HEK293 (cell line): ENCODE results near the gene INPP5A.

Experiments
- CTCF ChIA-PET: fragments of 350-600 bp; formaldehyde crosslinking; extraction: SDS; loops from one replicate; lab custom pipeline; 2021; ENCODE audit warnings: antibody characterized with exemption; lab: Yijun Ruan, JAX
- POLR2A ChIA-PET: fragments of 300-600 bp; formaldehyde crosslinking; extraction: SDS; loops from one replicate; lab custom pipeline; 2020; ENCODE audit warnings: antibody characterized with exemption, inconsistent platforms; lab: Yijun Ruan, JAX
- H3K27ac ChIP-seq: fragments of 200-500 bp; sonication (Bioruptor generic); 2 replicates; pipeline ENCODE4 v1.5.1; 2014; ENCODE audit warnings: low read depth, low read length, control low read depth, inconsistent platforms; ENCODE audit errors: extremely low read depth
- H3K36me3 ChIP-seq, 2 experiments: fragments of 200-500 bp in 1 of 2; sonication (Bioruptor generic) in 1 of 2; 1 replicate in 1 of 2; 2 replicates in 1 of 2; pipeline ENCODE4 v1.5.1; 2014 to 2017; ENCODE audit warnings: inconsistent platforms in 2 of 2, low read length in 2 of 2; ENCODE audit not compliant: control insufficient read depth in 2 of 2, insufficient read depth in 1 of 2
- H3K4me1 ChIP-seq: fragments of 200-500 bp; sonication (Bioruptor generic); 2 replicates; pipeline ENCODE4 v1.5.1; 2014; ENCODE audit warnings: mild to moderate bottlenecking, low read length, inconsistent platforms; ENCODE audit not compliant: control insufficient read depth, insufficient read depth
- H3K4me3 ChIP-seq: 2 replicates; pipeline ENCODE4 v1.5.1; 2011; ENCODE audit warnings: low read depth, mild to moderate bottlenecking, control low read depth, low read length, moderate library complexity
- H3K9me3 ChIP-seq: fragments of 200-500 bp; sonication (Bioruptor generic); 2 replicates; pipeline ENCODE4 v1.5.1; 2014; ENCODE audit warnings: low read depth, low read length, inconsistent platforms; ENCODE audit not compliant: control insufficient read depth, insufficient read depth
- BCL11A ChIP-seq: fragments of 450-650 bp; formaldehyde crosslinking; IDR thresholded peaks from 2 replicates; pipeline ENCODE4 v1.5.1; 2016; ENCODE audit warnings: low read depth, missing biosample characterization, missing genetic modification characterization
- FEZF1 ChIP-seq: fragments of 450-650 bp; formaldehyde crosslinking; IDR thresholded peaks from 2 replicates; pipeline ENCODE4 v1.5.1; 2016; ENCODE audit warnings: missing biosample characterization, missing genetic modification characterization
- GLIS1 ChIP-seq: fragments of 450-650 bp; formaldehyde crosslinking; IDR thresholded peaks from 2 replicates; pipeline ENCODE4 v1.5.1; 2016; ENCODE audit warnings: missing biosample characterization, missing genetic modification characterization
- HOXA7 ChIP-seq: sonication (generic); formaldehyde crosslinking; IDR thresholded peaks from 2 replicates; pipeline ENCODE4 v1.8.1; 2022; ENCODE audit warnings: missing genetic modification reagents, borderline replicate concordance
- KLF7 ChIP-seq: fragments of 450-650 bp; formaldehyde crosslinking; IDR thresholded peaks from 2 replicates; pipeline ENCODE4 v1.5.1; 2016; ENCODE audit warnings: missing biosample characterization, missing genetic modification characterization, borderline replicate concordance
- PRDM10 ChIP-seq: fragments of 450-650 bp; formaldehyde crosslinking; IDR thresholded peaks from 2 replicates; pipeline ENCODE4 v1.5.1; 2016; ENCODE audit warnings: missing biosample characterization, missing genetic modification characterization
- PRDM6 ChIP-seq: fragments of 450-650 bp; formaldehyde crosslinking; IDR thresholded peaks from 2 replicates; pipeline ENCODE4 v1.5.1; 2017; ENCODE audit warnings: missing biosample characterization, missing genetic modification characterization
- SP3 ChIP-seq: fragments of 450-650 bp; formaldehyde crosslinking; IDR thresholded peaks from 2 replicates; pipeline ENCODE4 v1.5.1; 2016; ENCODE audit warnings: missing biosample characterization, missing genetic modification characterization
- ZFP69B ChIP-seq: fragments of 450-650 bp; formaldehyde crosslinking; IDR thresholded peaks from 2 replicates; pipeline ENCODE4 v1.5.1; 2016; ENCODE audit warnings: missing biosample characterization, missing genetic modification characterization
- ZNF112 ChIP-seq: fragments of 450-650 bp; formaldehyde crosslinking; IDR thresholded peaks from 2 replicates; pipeline ENCODE4 v1.5.0; 2017; ENCODE audit warnings: missing biosample characterization, missing genetic modification characterization
- ZNF23 ChIP-seq: fragments of 450-650 bp; formaldehyde crosslinking; IDR thresholded peaks from 2 replicates; pipeline ENCODE4 v1.5.1; 2016; ENCODE audit warnings: missing biosample characterization, missing genetic modification characterization, borderline replicate concordance
- ZNF292 ChIP-seq: fragments of 450-650 bp; formaldehyde crosslinking; IDR thresholded peaks from 2 replicates; pipeline ENCODE4 v1.5.1; 2016; ENCODE audit warnings: low read depth, missing biosample characterization, missing genetic modification characterization, borderline replicate concordance
- ZNF416 ChIP-seq: fragments of 450-650 bp; formaldehyde crosslinking; IDR thresholded peaks from 2 replicates; pipeline ENCODE4 v1.5.1; 2016; ENCODE audit warnings: missing biosample characterization, missing genetic modification characterization
- ZNF544 ChIP-seq: fragments of 450-650 bp; formaldehyde crosslinking; IDR thresholded peaks from 2 replicates; pipeline ENCODE4 v1.5.0; 2017; ENCODE audit warnings: missing biosample characterization, missing genetic modification characterization
- ZNF600 ChIP-seq: fragments of 450-650 bp; formaldehyde crosslinking; IDR thresholded peaks from 2 replicates; pipeline ENCODE4 v1.5.1; 2016; ENCODE audit warnings: missing biosample characterization, missing genetic modification characterization
- ZNF610 ChIP-seq: fragments of 450-650 bp; formaldehyde crosslinking; IDR thresholded peaks from 2 replicates; pipeline ENCODE4 v1.5.1; 2016; ENCODE audit warnings: missing biosample characterization, missing genetic modification characterization, borderline replicate concordance
- ZNF621 ChIP-seq: fragments of 450-650 bp; formaldehyde crosslinking; IDR thresholded peaks from 2 replicates; pipeline ENCODE4 v1.5.1; 2017; ENCODE audit warnings: missing biosample characterization, missing genetic modification characterization
- ZSCAN16 ChIP-seq: fragments of 450-650 bp; formaldehyde crosslinking; IDR thresholded peaks from 2 replicates; pipeline ENCODE4 v1.5.1; 2016; ENCODE audit warnings: missing biosample characterization, missing genetic modification characterization
- TF ChIP-seq, protein P1 (sequence below): fragments of 450-650 bp; formaldehyde crosslinking; IDR thresholded peaks from 2 replicates; pipeline ENCODE4 v1.5.1; 2016; ENCODE audit warnings: missing biosample characterization, missing genetic modification characterization, low read depth
- TF ChIP-seq, protein P2 (sequence below): fragments of 450-650 bp; formaldehyde crosslinking; conservative IDR thresholded peaks from 2 replicates; pipeline ENCODE4 v1.5.1; 2016; ENCODE audit warnings: low read depth, missing biosample characterization, missing genetic modification characterization

Gene INPP5A

GRCh38 chr10:132521466-132522102 is 16.0 kb upstream of the INPP5A start:
- POLR2A ChIA-PET = interaction anchor here (0.7 to 2.1 kb wide), 2 partner anchors 11 to 852 kb away, joined by 3 to 7 read pairs; no protein-coding TSS in a partner anchor
- Histone ChIP-seq H3K9me3 (no peaks in the 10 kb centered on the region), H3K4me1 (peaks cover 10% of the 10 kb centered on the region), H3K36me3 (no peaks in the 10 kb centered on the region), H3K27ac (no peak overlapping the region), H3K4me3 (no peak overlapping the region)
- CTCF ChIA-PET = interaction anchor here (0.5 to 1.5 kb wide), 3 partner anchors 11 to 350 kb away, joined by 3 to 4 read pairs (median 3); no protein-coding TSS in a partner anchor
- TF ChIP-seq ZNF610 (tag by site-specific recombination) = no peak
- TF ChIP-seq ZNF621 (tag by site-specific recombination) = no peak
- TF ChIP-seq ZNF23 = no peak
- TF ChIP-seq BCL11A = no peak
- peak; percentile 59; the same call in 1 of the 2 replicates for TF ChIP-seq GLIS1 (tag by site-specific recombination)
- no peak for TF ChIP-seq ZNF112 (tag by site-specific recombination)
- TF ChIP-seq, protein P1, sequence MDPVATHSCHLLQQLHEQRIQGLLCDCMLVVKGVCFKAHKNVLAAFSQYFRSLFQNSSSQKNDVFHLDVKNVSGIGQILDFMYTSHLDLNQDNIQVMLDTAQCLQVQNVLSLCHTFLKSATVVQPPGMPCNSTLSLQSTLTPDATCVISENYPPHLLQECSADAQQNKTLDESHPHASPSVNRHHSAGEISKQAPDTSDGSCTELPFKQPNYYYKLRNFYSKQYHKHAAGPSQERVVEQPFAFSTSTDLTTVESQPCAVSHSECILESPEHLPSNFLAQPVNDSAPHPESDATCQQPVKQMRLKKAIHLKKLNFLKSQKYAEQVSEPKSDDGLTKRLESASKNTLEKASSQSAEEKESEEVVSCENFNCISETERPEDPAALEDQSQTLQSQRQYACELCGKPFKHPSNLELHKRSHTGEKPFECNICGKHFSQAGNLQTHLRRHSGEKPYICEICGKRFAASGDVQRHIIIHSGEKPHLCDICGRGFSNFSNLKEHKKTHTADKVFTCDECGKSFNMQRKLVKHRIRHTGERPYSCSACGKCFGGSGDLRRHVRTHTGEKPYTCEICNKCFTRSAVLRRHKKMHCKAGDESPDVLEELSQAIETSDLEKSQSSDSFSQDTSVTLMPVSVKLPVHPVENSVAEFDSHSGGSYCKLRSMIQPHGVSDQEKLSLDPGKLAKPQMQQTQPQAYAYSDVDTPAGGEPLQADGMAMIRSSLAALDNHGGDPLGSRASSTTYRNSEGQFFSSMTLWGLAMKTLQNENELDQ (tag by site-specific recombination) = no peak
- TF ChIP-seq ZNF544 (tag by site-specific recombination) = no peak

DNA sequence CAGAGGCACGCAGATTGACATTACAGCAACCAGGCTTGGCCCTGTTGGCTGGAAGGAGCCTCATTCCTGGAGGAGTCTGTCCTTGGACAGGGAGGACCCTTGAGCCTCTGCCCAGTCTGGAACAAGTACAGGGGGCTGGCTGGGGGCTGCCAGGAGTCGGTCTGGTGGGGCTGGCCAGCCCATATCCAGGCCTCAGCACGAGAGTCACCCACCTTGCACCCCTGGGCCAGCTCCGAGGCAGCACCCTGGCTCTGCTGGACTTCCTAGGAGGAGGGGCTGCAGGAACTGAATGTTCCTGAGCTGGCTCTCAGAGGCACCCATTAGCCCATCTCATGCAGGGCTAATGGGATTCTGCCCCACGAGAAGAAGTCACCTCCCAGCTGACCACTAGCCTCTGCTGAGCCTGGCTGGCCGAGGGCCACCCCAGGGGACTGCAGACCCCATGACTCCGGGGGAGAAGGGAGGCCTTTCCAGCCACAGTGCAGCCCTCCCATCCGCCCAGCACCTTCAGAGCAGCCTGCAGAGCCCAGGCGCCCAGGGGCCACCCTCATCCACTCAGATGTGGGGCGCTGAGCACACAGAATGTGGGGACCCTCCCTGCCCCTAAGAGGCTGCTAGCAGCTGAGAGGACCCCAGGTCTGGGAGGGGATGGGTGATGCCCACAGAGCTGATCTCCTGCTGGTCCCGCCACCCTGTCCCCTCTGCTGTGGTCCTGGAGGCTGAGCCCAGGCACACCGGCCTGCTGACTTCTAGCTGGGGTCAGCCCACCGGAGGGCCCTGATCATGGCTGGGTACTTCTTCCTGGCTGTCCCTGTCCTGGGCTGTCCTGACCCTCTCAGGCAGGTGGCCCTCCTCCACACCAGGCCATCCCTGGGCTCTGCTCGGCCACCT is 14.8 kb upstream of the INPP5A start:
- Histone ChIP-seq H3K27ac (no peak overlapping the region), H3K36me3 (no peaks in the 10 kb centered on the region), H3K4me3 (no peak overlapping the region), H3K9me3 (no peaks in the 10 kb centered on the region), H3K4me1 (peaks cover under 1% of the 10 kb centered on the region; the same call in 1 of the 2 replicates)
- ChIA-PET POLR2A (interaction anchor here (0.7 to 2.1 kb wide), 2 partner anchors 10 to 60 kb away, joined by 3 to 7 read pairs; no protein-coding TSS in a partner anchor), CTCF (interaction anchor here (0.6 to 1.5 kb wide), 4 partner anchors 9 to 919 kb away, joined by 3 read pairs; no protein-coding TSS in a partner anchor)
- no peak for TF ChIP-seq FEZF1 (tag by site-specific recombination)
- TF ChIP-seq ZFP69B = no peak
- TF ChIP-seq ZNF292 (tag by site-specific recombination) = no peak
- no peak for TF ChIP-seq SP3 (tag by site-specific recombination)
- TF ChIP-seq ZSCAN16 (tag by site-specific recombination) = no peak
- no peak for TF ChIP-seq HOXA7
- TF ChIP-seq KLF7 (tag by site-specific recombination) = no peak
- TF ChIP-seq ZNF600 (tag by site-specific recombination) = no peak
- TF ChIP-seq ZNF416 (tag by site-specific recombination) = no peak
- no peak for TF ChIP-seq PRDM6 (tag by site-specific recombination)
- TF ChIP-seq, protein P2, sequence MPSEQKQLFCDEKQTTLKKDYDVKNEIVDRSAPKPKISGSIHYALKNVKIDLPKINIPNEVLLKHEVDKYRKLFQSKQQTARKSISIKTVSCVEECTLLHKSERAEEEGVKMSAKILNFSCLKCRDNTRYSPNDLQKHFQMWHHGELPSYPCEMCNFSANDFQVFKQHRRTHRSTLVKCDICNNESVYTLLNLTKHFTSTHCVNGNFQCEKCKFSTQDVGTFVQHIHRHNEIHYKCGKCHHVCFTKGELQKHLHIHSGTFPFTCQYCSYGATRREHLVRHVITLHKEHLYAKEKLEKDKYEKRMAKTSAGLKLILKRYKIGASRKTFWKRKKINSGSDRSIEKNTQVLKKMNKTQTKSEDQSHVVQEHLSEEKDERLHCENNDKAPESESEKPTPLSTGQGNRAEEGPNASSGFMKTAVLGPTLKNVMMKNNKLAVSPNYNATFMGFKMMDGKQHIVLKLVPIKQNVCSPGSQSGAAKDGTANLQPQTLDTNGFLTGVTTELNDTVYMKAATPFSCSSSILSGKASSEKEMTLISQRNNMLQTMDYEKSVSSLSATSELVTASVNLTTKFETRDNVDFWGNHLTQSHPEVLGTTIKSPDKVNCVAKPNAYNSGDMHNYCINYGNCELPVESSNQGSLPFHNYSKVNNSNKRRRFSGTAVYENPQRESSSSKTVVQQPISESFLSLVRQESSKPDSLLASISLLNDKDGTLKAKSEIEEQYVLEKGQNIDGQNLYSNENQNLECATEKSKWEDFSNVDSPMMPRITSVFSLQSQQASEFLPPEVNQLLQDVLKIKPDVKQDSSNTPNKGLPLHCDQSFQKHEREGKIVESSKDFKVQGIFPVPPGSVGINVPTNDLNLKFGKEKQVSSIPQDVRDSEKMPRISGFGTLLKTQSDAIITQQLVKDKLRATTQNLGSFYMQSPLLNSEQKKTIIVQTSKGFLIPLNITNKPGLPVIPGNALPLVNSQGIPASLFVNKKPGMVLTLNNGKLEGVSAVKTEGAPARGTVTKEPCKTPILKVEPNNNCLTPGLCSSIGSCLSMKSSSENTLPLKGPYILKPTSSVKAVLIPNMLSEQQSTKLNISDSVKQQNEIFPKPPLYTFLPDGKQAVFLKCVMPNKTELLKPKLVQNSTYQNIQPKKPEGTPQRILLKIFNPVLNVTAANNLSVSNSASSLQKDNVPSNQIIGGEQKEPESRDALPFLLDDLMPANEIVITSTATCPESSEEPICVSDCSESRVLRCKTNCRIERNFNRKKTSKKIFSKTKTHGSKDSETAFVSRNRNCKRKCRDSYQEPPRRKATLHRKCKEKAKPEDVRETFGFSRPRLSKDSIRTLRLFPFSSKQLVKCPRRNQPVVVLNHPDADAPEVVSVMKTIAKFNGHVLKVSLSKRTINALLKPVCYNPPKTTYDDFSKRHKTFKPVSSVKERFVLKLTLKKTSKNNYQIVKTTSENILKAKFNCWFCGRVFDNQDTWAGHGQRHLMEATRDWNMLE (tag by site-specific recombination) = no peak
- no peak for TF ChIP-seq PRDM10 (tag by site-specific recombination)
